Measurements from ENCODE around the gene LRRC74B.
"Not testable (repeated sequence)": the region's sequence is repeated elsewhere in the genome, so short reads cannot be mapped to it uniquely, and the experiment has no call there.

The LRRC74B gene

GRCh38 chr22:21055564-21055834 lies 9.8 kb downstream of the LRRC74B start:
- no peaks in the 10 kb centered on the region for H3K4me1 ChIP-seq
- no peak overlapping the region for H3K4me3 ChIP-seq
- H3K27me3 ChIP-seq: peaks cover 0 to 30% of the 10 kb centered on the region in 2 donors
- intact Hi-C loops (cut with DNase I; ENCODE audit: low total_unique reads): no loop called here
- DNase-seq: no peak
- H3K9me3 ChIP-seq: no peaks in the 10 kb centered on the region
- H3K36me3 ChIP-seq: no peaks in the 10 kb centered on the region
- no peak overlapping the region for H3K27ac ChIP-seq
- no peak for TF ChIP-seq CTCF (IDR thresholded peaks at IDR 0.05)

GRCh38 chr22:21055880-21056319 lies 10.2 kb downstream of the LRRC74B start:
- no peaks in the 10 kb centered on the region for H3K36me3 ChIP-seq
- H3K27ac ChIP-seq: no peak overlapping the region
- peaks cover 0 to 30% of the 10 kb centered on the region in 2 donors for H3K27me3 ChIP-seq
- no peak overlapping the region for H3K4me3 ChIP-seq
- no peak for DNase-seq
- intact Hi-C loops (cut with DNase I; ENCODE audit: low total_unique reads): no loop called here
- no peaks in the 10 kb centered on the region for H3K9me3 ChIP-seq
- no peaks in the 10 kb centered on the region for H3K4me1 ChIP-seq
- TF ChIP-seq CTCF (IDR thresholded peaks at IDR 0.05): no peak

DNA sequence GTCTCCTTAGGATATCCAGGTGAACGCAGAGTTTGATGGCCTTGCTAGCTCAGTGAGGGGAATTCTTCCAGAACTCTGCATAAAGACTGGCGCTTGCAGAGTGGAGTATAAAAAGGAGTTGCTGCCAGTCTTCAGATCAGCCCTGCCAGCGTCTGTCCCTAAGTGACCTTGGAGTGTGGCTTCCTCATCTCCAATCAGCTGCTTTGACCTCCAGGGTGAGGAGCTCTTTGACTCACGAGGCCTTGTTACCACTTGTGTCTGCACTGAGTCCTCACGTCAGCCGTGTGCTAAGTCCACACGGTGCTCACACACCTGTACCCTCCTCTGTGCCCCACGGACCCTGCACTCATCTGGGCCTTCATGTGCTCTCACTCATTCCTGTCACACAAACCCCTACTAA lies 14.6 kb downstream of the LRRC74B start:
- H3K4me3 ChIP-seq; H3K36me3 ChIP-seq; DNase-seq; H3K4me1 ChIP-seq; intact Hi-C loops (cut with DNase I; ENCODE audit: low total_unique reads); H3K27ac ChIP-seq; H3K9me3 ChIP-seq; H3K27me3 ChIP-seq: not testable (repeated sequence)

- H3K27ac ChIP-seq; intact Hi-C loops (cut with DNase I; ENCODE audit: low total_unique reads); DNase-seq; H3K36me3 ChIP-seq; H3K4me1 ChIP-seq; H3K4me3 ChIP-seq; H3K27me3 ChIP-seq; H3K9me3 ChIP-seq: not testable (repeated sequence)
Measured at GRCh38 chr22:21061660-21062321, 16.0 kb downstream of the LRRC74B start.

DNA sequence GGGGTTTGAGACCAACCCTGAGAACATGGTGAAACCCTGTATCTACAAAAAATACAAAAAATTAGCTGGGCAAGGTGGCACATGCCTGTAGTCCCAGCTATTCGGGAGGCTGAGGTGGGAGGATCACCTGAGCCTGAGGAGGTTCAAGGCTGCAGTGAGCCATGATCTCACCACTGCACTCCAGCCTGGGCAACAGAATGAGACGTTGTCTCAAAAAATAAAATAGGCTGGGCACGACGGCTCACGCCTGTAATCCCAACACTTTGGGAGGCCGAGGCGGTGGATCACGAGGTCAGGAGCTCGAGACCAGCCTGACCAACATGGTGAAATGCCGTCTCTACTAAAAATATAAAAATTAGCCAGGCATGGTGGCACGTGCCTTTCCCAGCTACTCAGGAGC lies 18.7 kb downstream of the LRRC74B start:
- H3K36me3 ChIP-seq; H3K27ac ChIP-seq; DNase-seq; H3K4me1 ChIP-seq; H3K4me3 ChIP-seq; H3K9me3 ChIP-seq; intact Hi-C loops (cut with DNase I; ENCODE audit: low total_unique reads): not testable (repeated sequence)
- peaks cover 0 to 10% of the 10 kb centered on the region in 2 donors for H3K27me3 ChIP-seq

GRCh38 chr22:21064917-21065864 lies 19.4 kb downstream of the LRRC74B start:
- no peaks in the 10 kb centered on the region for H3K9me3 ChIP-seq
- no peak for DNase-seq
- peaks cover 0 to 10% of the 10 kb centered on the region in 2 donors for H3K27me3 ChIP-seq
- TF ChIP-seq CTCF (IDR thresholded peaks at IDR 0.05): no peak
- no peaks in the 10 kb centered on the region for H3K36me3 ChIP-seq
- no peak overlapping the region for H3K4me3 ChIP-seq
- H3K4me1 ChIP-seq: no peaks in the 10 kb centered on the region
- no peak overlapping the region for H3K27ac ChIP-seq
- intact Hi-C loops (cut with DNase I; ENCODE audit: low total_unique reads): no loop called here
